ENCODE data around the gene DROSHA.
"Not testable (repeated sequence)": the region's sequence is repeated elsewhere in the genome, so short reads cannot be mapped to it uniquely, and the experiment has no call there.

DROSHA gene

DNA sequence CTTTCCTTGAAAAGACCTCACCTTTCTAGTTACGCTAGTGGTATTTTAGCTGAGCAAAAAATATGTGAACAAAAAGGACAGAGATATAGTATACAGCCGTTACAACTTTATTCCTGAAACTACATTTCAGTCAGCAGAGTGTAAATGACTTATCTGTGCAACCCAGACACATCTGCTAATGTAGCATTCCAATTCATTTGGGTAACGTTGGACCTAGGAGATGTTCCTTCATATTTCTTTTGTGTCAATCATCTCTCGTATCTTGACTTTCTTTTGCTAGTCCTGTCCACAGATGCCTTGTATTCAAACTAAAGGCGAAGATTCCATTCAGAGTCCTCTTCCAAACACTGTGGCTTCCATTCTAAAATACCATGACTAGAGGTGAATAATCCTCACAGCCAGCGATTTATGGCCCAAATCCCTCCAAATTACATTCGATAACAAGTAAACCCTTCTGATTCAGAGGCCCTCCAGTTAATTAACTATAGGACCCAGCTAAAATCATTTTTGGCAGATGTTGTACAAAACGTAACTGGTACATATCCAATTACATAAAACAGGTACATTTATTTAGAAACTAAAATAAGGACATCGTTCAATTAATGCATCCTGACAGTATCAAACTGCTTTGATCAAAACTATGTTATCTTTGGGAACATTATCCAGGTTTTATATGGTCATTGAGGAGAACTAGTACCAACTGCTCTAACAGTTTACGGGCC, 155.7 kb downstream of the DROSHA start:
- DNase-seq: no peak

DNA sequence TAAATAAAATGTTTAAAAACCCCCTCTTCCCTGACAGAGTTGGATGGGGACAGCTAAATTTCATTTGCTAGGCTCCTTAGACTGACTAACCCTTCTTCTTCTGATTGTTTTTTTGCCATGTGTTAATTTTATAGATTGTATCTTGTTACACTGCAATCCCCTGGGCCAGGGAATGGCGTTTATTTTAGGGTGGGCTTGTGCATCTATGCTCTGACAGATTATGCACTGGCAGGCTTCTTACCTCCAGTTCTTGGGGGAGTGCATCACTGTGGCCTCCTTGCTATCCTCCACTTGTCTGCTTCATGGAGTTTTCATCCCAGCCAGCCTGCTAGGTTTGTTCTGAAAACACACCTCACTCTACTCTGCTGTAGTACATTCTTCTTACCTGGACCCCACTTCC, 159.8 kb downstream of the DROSHA start:
- no peak for DNase-seq

DNA sequence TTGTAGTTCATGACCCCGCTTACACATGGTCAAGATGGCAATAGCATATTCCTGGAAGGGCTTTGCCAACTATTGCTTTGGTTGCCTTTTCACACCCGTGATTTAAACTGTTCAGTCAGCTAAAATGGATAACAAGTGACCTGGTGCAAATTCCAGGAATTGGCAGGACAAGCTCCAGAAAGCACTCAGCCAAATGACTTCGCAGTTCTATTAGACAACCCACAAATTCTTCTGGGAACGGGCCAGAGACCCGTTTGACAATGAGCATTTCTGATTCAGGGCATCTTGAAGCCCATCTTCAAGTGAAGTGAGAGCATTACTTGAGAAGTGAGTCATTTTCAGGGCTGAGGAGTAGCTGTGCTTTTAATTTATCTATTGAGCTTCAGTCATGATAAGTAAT, 165.0 kb downstream of the DROSHA start:
- DNase-seq: no peak

DNA sequence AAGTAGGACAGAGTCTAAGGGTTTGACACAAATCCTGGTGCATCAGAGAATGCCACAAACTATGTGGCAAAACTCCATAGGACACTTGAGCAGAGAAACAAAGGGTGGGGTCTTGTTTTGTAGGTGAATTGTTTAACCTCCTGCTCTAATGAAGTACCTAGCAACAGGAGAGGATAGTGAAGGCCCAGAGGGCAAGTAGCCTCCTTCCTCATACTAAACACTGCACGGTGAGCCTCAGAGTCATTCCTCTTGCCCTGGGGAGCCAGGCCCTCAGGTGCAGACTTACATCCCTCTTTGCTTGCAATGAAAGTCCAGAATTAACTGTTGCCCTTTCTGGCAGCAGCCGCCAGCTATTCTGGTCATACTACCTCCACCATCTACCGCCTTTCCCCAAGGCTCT, 166.1 kb downstream of the DROSHA start:
- DNase-seq: no peak

DNA sequence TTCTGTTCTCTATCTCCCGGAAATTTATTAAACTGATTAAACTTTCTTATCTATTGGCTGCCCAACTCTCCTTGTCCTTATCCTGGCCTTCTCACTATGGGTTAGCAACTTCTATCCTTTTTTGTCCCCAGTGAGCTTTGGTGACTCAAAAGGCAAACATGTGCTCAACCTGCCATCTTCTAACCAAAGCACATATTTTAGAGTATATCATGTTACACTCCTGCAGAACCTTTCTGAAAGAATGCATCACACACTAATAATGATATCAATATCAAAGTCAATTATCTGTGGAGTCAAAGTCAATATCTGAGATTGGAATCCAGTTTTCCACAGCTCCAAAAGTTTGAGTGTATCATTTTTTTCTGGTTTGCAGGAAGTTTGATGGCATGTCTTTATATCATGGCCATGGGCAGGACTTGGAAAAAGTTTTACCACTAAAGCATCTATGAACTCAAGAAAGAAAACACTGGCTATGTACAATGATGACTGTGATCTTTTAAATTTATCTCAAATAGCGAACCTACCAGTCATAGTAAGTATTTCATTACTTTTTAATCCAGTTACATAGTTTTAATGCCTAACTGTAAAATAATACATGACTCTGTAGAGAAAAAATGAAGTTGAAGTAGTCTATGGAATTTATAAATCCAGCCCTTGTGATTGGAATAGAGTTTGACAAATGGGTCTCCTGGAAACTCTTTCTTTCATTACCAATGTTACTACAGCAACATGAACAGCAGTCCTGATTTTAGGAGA, 166.8 kb downstream of the DROSHA start:
- no peak for DNase-seq

DNA sequence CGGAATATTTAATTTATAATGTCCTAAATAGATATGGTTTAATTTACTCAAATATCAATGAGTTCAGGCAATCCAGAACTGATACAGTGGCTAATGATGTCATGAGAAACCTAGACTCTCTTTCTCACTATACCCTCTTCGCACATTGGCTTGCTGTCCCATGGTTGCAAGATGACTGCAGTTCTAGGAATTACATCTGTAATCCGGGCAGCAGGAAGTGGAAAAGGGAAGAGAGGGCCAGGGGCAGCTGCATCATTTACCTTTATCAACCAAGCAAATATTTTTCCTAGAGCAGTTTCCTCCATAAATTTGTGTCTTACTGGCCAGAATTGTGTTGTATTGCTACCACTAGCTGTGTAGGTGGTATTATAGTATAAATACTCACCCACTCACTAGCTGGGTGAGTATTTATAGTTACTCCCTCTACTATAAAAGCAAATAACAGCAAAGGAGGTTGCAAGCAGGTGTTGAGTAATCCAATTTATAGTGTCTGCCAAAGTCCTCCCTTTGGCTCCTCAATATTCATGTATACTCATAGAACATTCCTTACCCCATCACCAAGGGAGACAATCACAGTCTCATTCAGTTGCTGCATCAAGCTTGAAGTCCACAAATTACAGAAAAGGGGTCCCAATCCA, 168.8 kb downstream of the DROSHA start:
- DNase-seq: no peak

DNA sequence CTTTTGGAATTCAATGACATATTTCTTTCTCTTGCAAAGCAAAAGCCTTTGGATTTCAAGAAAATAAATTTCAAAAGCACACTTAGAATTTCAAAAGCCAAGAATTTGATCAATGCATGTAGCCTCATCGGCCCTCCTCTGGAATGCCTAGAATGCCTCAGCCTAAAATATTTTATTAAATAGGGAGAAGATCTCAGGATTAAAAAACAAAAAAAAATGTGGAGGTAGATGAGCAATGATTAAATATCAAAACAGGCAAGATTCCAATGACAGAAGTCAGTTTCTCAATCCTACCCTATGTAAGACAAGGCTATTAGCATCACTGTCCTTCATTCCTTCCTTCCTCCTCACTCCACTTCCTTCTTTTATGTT, 169.4 kb downstream of the DROSHA start:
- no peak for DNase-seq

DNA sequence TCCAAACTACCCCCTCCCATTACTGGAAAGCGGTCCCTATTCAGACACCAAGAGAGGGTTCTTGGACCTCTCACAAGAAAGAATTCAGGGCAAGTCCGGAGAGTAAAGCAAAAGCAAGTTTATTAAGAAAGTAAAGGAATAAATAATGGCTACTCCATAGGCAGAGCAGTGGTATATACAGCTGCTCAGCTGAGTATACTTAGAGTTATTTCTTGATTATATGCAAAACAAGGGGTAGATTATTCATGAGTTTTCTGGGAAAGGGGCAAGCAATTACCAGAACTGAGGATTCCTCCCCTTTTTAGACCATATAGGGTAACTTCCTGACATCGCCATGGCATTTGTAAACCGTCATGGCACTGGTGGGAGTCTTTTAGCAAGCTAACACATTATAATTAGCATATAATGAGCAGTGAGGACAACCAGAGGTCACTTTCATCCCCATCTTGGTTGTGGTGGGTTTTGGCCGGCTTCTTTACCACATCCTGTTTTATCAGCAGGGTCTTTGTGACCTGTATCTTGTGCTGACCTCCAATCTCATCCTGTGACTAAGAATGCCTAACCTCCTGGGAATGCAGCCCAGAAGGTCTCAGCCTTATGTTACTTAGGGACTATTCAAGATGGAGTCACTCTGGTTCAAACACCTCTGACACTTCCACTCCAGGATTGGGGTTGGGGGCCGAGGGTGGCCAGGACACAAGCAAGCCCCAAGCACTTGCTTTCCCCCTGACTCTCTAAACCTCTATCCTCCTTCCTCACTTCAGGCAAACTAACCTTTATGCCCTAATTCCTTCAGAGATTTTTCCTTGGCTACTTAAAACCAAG, 170.0 kb downstream of the DROSHA start:
- not testable (repeated sequence) for DNase-seq

DNA sequence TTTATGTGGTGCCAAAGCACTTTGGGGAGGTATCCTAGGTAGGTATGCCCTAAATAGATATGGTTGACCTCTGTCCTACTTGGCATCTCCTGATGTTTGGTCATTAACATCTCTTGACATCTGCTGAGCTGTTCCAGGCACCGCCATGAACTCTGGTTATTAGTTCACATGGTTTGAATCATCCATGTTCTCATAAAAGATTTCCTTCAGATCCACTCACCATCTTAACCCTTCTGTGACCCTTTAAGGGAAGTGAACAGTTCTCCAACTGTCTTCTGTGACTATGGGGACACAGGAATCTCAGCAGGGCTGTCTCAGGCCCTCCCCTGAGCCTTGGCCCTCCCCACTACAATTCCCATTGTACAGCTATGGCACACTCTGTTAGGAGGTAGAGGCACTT, 170.7 kb downstream of the DROSHA start:
- DNase-seq: no peak

DNA sequence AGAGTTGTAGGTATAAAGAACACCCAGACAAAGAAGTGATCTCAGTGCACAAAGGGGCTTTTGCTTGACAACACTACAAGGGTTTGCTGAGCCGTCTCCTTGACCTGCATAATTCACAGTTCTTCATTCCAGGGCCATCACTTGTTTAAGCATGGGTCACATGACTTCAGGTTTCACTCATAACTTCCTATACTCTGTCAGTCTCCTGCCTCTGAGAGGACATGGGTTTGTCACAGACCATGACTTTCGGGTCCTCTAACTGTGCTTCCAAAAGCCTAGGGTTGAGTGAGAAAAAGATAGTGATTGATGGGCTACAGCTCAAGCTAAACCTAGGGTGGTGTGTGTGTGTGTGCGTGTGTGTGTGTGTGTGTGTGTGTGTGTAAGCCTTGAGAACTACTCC, 172.1 kb downstream of the DROSHA start:
- DNase-seq: no peak

DNA sequence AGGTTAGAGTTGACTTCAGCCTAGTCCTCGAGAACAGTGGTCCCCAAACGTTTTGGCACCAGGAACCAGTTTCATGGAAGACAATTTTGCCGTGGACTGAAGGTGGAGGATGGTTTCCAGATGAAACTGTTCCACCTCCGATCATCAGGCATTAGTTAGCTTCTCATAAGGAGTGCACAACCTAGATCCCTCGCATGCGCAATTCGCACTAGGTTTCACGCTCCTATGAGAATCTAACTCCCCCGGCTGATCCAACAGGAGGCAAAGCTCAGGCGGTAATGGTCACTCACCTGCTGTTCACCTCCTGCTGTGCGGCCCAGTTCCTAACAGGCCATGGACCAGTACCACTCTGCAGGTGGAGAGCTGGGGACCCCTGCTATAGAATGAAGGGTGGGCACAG, 174.9 kb downstream of the DROSHA start:
- DNase-seq: no peak

DNA sequence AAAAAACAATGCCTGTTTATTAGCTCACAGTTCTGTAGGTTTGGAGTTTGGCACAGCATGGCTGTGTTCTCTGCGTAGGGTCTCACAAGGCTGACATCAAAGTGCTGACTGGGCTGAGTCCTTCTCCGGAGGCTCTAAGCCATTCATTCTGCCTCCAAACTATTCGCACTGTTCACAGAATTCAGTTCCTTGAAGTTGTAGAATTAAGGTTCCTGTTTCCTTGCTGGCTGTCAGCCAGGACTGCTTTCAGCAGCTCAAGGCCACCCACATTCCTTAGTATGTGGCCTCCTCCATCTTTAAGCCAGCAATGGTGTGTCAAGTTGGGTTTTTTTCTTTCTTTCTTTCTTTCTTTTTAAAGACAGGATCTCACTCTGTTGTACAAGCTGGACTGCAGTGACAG, 176.6 kb downstream of the DROSHA start:
- no peak for DNase-seq

All from activated CD4-positive, alpha-beta T cell treated with anti-CD3 and anti-CD28 coated beads, Interleukin-2, amount 50 U/mL, for 4 hours (primary cell).